ENCODE data around the gene CENPK.
A peak's percentile ranks its signal among the peaks of the same experiment; 100 is the strongest.
"Not testable (repeated sequence)": the region's sequence is repeated elsewhere in the genome, so short reads cannot be mapped to it uniquely, and the experiment has no call there.

The CENPK gene

GRCh38 chr5:65562731-65563701 lies at the start of gene CENPK, which contains the start of gene PPWD1:
TSS of gene CENPK (minus strand) at chr5:65563168. CDS start at chr5:65554907, 8,261 bp downstream.
TSS of gene PPWD1 (plus strand) at chr5:65563296. CDS start at chr5:65563311, 15 bp downstream.
- DNase-seq (ENCODE audit: low spot score) = peak; percentile 97

GRCh38 chr5:65612298-65612907 lies 49.4 kb upstream of the CENPK start:
- DNase-seq (ENCODE audit: low spot score) = no peak

- no peak for DNase-seq (ENCODE audit: low spot score)
Observed at GRCh38 chr5:65611524-65611923, 48.6 kb upstream of the CENPK start.

- DNase-seq (ENCODE audit: low spot score) = not testable (repeated sequence)
Observed at GRCh38 chr5:65601761-65602160, 38.8 kb upstream of the CENPK start.

- no peak for DNase-seq (ENCODE audit: low spot score)
Observed at GRCh38 chr5:65588694-65589093, 25.7 kb upstream of the CENPK start.

GRCh38 chr5:65577141-65577540 lies 14.2 kb upstream of the CENPK start:
- no peak for DNase-seq (ENCODE audit: low spot score)

- DNase-seq (ENCODE audit: low spot score) = no peak
Observed at GRCh38 chr5:65570598-65571226, 7.7 kb upstream of the CENPK start.

- no peak for DNase-seq (ENCODE audit: low spot score)
Observed at GRCh38 chr5:65566505-65566904, 3.5 kb upstream of the CENPK start.

- DNase-seq (ENCODE audit: low spot score) = no peak
Observed at GRCh38 chr5:65563777-65564176, 809 bp upstream of the CENPK start.

GRCh38 chr5:65556718-65557117 lies 6.2 kb downstream of the CENPK start:
- DNase-seq (ENCODE audit: low spot score) = no peak

GRCh38 chr5:65556181-65556580 lies 6.8 kb downstream of the CENPK start:
- no peak for DNase-seq (ENCODE audit: low spot score)

GRCh38 chr5:65555287-65555686 lies 7.7 kb downstream of the CENPK start:
- no peak for DNase-seq (ENCODE audit: low spot score)

- no peak for DNase-seq (ENCODE audit: low spot score)
Observed at GRCh38 chr5:65553941-65554340, 9.0 kb downstream of the CENPK start.

GRCh38 chr5:65548281-65548680 lies 14.7 kb downstream of the CENPK start:
- DNase-seq (ENCODE audit: low spot score) = no peak

- DNase-seq (ENCODE audit: low spot score) = no peak
Observed at GRCh38 chr5:65546141-65546540, 16.8 kb downstream of the CENPK start.

- DNase-seq (ENCODE audit: low spot score) = no peak
Observed at GRCh38 chr5:65544473-65544872, 18.5 kb downstream of the CENPK start.

GRCh38 chr5:65539827-65540226 lies 23.1 kb downstream of the CENPK start:
- no peak for DNase-seq (ENCODE audit: low spot score)

GRCh38 chr5:65535529-65535987 lies 27.4 kb downstream of the CENPK start:
- no peak for DNase-seq (ENCODE audit: low spot score)

- DNase-seq (ENCODE audit: low spot score) = no peak
Observed at GRCh38 chr5:65530904-65531303, 32.1 kb downstream of the CENPK start.

- no peak for DNase-seq (ENCODE audit: low spot score)
Observed at GRCh38 chr5:65525726-65526125, 37.2 kb downstream of the CENPK start.

- DNase-seq (ENCODE audit: low spot score) = no peak
Observed at GRCh38 chr5:65512170-65512937, 50.6 kb downstream of the CENPK start.

- no peak for DNase-seq (ENCODE audit: low spot score)
Observed at GRCh38 chr5:65508978-65509377, 54.0 kb downstream of the CENPK start.

Measured in iPS-NIHi11 (cell line).